Fibroblast of skin of back (primary cell): Measurements from ENCODE around the gene NPY4R2. TPM values are rescaled to one million over a fixed set of nuclear protein-coding genes. Genes with fewer than 3 reads are reported as not detected.
"Not testable (repeated sequence)": the region's sequence is repeated elsewhere in the genome, so short reads cannot be mapped to it uniquely, and the experiment has no call there.

ENCODE experiments used
- DNase-seq: peaks from one replicate; pipeline ENCODE4 v3.0.0-alpha.2; 2013
- polyA plus RNA-seq, 2 experiments: library from polyadenylated mRNA; unstranded; fragments of 120-200 nt; gene quantifications; one replicate each; pipeline ENCODE4 v1.2.1, GENCODE V29; 2013; ENCODE audit not compliant: insufficient read length in 2 of 2

The NPY4R2 gene
- polyA plus RNA-seq (2013, experiment 1 of 2; ENCODE audit: insufficient read length) = not detected
- not detected for polyA plus RNA-seq (2013, experiment 2 of 2; ENCODE audit: insufficient read length)

GRCh38 chr10:47918475-47918874 lies at the start of gene NPY4R2:
TSS of gene NPY4R2 (plus strand) at chr10:47918662. CDS start at chr10:47921988, 3,326 bp downstream.
- not testable (repeated sequence) for DNase-seq

- not testable (repeated sequence) for DNase-seq
These were observed 47.6 kb upstream of the NPY4R2 start for GRCh38 chr10:47870887-47871286.

GRCh38 chr10:47871485-47872180 lies 46.8 kb upstream of the NPY4R2 start:
- DNase-seq = not testable (repeated sequence)

- not testable (repeated sequence) for DNase-seq
These were observed 46.2 kb upstream of the NPY4R2 start for GRCh38 chr10:47872236-47872635.

- DNase-seq = not testable (repeated sequence)
These were observed 34.2 kb upstream of the NPY4R2 start for GRCh38 chr10:47884239-47884638.

- not testable (repeated sequence) for DNase-seq
These were observed 33.5 kb upstream of the NPY4R2 start for GRCh38 chr10:47884934-47885333.

GRCh38 chr10:47886356-47886755 lies 32.1 kb upstream of the NPY4R2 start:
- DNase-seq = not testable (repeated sequence)

- DNase-seq = not testable (repeated sequence)
These were observed 31.6 kb upstream of the NPY4R2 start for GRCh38 chr10:47886827-47887226.

GRCh38 chr10:47890737-47891136 lies 27.7 kb upstream of the NPY4R2 start:
- DNase-seq = not testable (repeated sequence)

- DNase-seq = not testable (repeated sequence)
These were observed 25.8 kb upstream of the NPY4R2 start for GRCh38 chr10:47892494-47893261.

- DNase-seq = not testable (repeated sequence)
These were observed 23.9 kb upstream of the NPY4R2 start for GRCh38 chr10:47894571-47894970.

- DNase-seq = not testable (repeated sequence)
These were observed 20.6 kb upstream of the NPY4R2 start for GRCh38 chr10:47897813-47898212.

GRCh38 chr10:47909333-47909732 lies 9.1 kb upstream of the NPY4R2 start:
- not testable (repeated sequence) for DNase-seq

- not testable (repeated sequence) for DNase-seq
These were observed 8.0 kb upstream of the NPY4R2 start for GRCh38 chr10:47910486-47910885.

GRCh38 chr10:47914052-47914451 lies 4.4 kb upstream of the NPY4R2 start:
- not testable (repeated sequence) for DNase-seq

- DNase-seq = not testable (repeated sequence)
These were observed 2.5 kb upstream of the NPY4R2 start for GRCh38 chr10:47915849-47916548.

- peak; percentile 57 for DNase-seq
These were observed 2.1 kb downstream of the NPY4R2 start for GRCh38 chr10:47920610-47921009.

- not testable (repeated sequence) for DNase-seq
These were observed 4.0 kb downstream of the NPY4R2 start for GRCh38 chr10:47922503-47922902.

- not testable (repeated sequence) for DNase-seq
These were observed 6.2 kb downstream of the NPY4R2 start for GRCh38 chr10:47924628-47925027.

- not testable (repeated sequence) for DNase-seq
These were observed 8.9 kb downstream of the NPY4R2 start for GRCh38 chr10:47927147-47927916.

- not testable (repeated sequence) for DNase-seq
These were observed 9.8 kb downstream of the NPY4R2 start for GRCh38 chr10:47928225-47928624.

- not testable (repeated sequence) for DNase-seq
These were observed 14.4 kb downstream of the NPY4R2 start for GRCh38 chr10:47932824-47933223.
